D721Med (cell line): ENCODE results near the gene C1QTNF5.

Source experiments
- DNase-seq: peaks from one replicate; pipeline ENCODE4 v3.0.0; 2011; ENCODE audit warnings: low spot score; ENCODE audit not compliant: insufficient read length
- FAIRE-seq: peaks from 2 replicates; lab custom pipeline; 2011; peaks lifted over from hg19 to GRCh38; lab: Jason Lieb, UNC
- CTCF ChIP-seq: IDR thresholded peaks from 2 replicates; pipeline ENCODE4 v1.5.1; 2012; ENCODE audit warnings: mild to moderate bottlenecking, control low read depth; ENCODE audit not compliant: insufficient read depth; ENCODE audit errors: missing control alignments

C1QTNF5 gene

GRCh38 chr11:119359365-119360214 lies 18.9 kb upstream of the C1QTNF5 start:
- FAIRE-seq (no peak), DNase-seq (no peak)
- no peak for TF ChIP-seq CTCF

GRCh38 chr11:119357074-119357473 lies 16.4 kb upstream of the C1QTNF5 start:
- DNase-seq: no peak
- FAIRE-seq: no peak

GRCh38 chr11:119356349-119357031 lies 15.8 kb upstream of the C1QTNF5 start:
- FAIRE-seq (no peak), DNase-seq (peak; percentile 91)
- peak; percentile 76 for TF ChIP-seq CTCF

More at GRCh38 chr11:119357074-119357473, 16.4 kb upstream of the C1QTNF5 start:
- no peak for TF ChIP-seq CTCF

GRCh38 chr11:119355091-119355843 lies 14.6 kb upstream of the C1QTNF5 start:
- no peak for DNase-seq
- no peak for TF ChIP-seq CTCF
- FAIRE-seq: no peak

GRCh38 chr11:119352857-119353260 lies 12.2 kb upstream of the C1QTNF5 start:
- no peak for TF ChIP-seq CTCF
- FAIRE-seq (peak; percentile 46), DNase-seq (no peak)

GRCh38 chr11:119351232-119351631 lies 10.5 kb upstream of the C1QTNF5 start:
- no peak for TF ChIP-seq CTCF
- FAIRE-seq (no peak), DNase-seq (no peak)
